Measurements from ENCODE around the gene STK33. TPM values are rescaled to one million over a fixed set of nuclear protein-coding genes. Genes with fewer than 3 reads are reported as not detected.
A peak's percentile ranks its signal among the peaks of the same experiment; 100 is the strongest.

Gene STK33
- polyA plus RNA-seq, 1 of the 3 experiments (the other 2 are of a cell fraction) = 12.3 TPM

DNA sequence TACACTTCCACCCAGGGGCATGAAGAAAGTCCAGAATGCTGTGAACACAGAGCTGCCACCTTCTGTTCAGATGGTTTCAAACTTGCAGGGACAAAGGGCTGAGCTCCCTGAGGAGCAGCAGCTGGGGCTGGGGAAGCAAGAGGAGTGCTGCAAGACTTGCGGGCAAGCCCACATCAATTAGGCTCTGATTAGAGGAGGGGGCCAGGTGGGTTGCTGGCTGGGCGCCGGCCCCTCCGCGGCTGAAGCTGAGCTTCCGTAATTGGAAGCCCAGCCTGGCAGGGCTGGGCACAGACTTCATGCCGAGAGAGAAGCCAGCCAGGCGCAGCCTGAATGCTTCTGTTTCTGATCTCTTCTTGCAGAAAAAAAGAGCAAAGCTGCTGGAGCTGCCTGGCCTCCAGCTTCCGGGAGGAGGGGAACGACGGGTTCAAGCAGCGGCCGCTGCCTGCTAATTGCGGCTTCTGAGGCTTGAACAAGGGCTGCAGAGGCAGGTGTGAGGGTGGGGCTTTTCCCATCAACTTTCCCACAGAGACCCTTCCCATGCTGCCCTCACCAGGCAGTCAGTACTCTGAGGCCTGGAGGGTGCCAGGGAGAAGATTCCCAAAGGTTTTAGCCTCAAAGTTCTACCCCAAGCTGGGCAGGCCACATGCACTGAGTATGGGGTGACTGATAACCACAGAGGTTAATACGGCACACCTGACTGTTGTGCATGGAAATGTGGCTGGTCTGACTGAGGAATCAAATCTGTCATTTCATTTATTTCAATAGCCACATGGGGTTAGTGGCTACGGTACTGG lies 239.2 kb downstream of the STK33 start:
- TF ChIP-seq RAD21 (IDR thresholded peaks at IDR 0.05; ENCODE audit: low read length) = peak; percentile 44; the same call in 1 of the 2 replicates
- no peak for TF ChIP-seq POLR2AphosphoS5 (IDR thresholded peaks at IDR 0.05; ENCODE audit: low read depth, low read length)
- no peak for TF ChIP-seq CHD2 (IDR thresholded peaks at IDR 0.05; ENCODE audit: low read length, partially characterized antibody)
- no peak; the same call in 1 of the 2 replicates for TF ChIP-seq GATA2 (CRISPR knock-in tag; IDR thresholded peaks at IDR 0.05)
- no peak for TF ChIP-seq SIN3A (IDR thresholded peaks at IDR 0.05; ENCODE audit: borderline replicate concordance, low read depth, low read length)
- no peak for TF ChIP-seq TCF12 (IDR thresholded peaks at IDR 0.05)
- TF ChIP-seq SMC3 (IDR thresholded peaks at IDR 0.05; ENCODE audit: low read depth, low read length) = peak; percentile 42; the same call in 1 of the 2 replicates
- TF ChIP-seq TAF1 (IDR thresholded peaks at IDR 0.05; ENCODE audit: borderline replicate concordance, low read depth, low read length) = no peak
- no peak for TF ChIP-seq NRF1 (IDR thresholded peaks at IDR 0.05; ENCODE audit: low read depth, low read length)
- no peak for TF ChIP-seq JUND (IDR thresholded peaks at IDR 0.05)
- no peak for TF ChIP-seq GABPA (IDR thresholded peaks at IDR 0.05; ENCODE audit: low read depth)
- ChIA-PET CTCF (interaction anchor here (0.6 to 3.2 kb wide), 25 partner anchors 11 to 466 kb away, joined by 3 to 21 read pairs (median 6); partner anchors contain the start of gene LMO1), POLR2A (interaction anchor here (0.6 to 1.8 kb wide), 10 partner anchors 11 to 517 kb away, joined by 3 to 5 read pairs (median 3); partner anchors contain the start of gene LMO1)
- H3K79me2 ChIP-seq (ENCODE audit: insufficient read depth) = no peaks in the 10 kb centered on the region
- H3K27ac ChIP-seq (ENCODE audit: low read depth in 2 of 2, low read length in 1 of 2) = peak overlapping the region in 1 of 2 experiments; percentile 91; a peak in 2 of 4 replicates
- H3K4me3 ChIP-seq (ENCODE audit: low read depth in 2 of 2, low read length in 1 of 2) = peak overlapping the region in 1 of 2 experiments; percentile 24; a peak in 3 of 4 replicates
- no peaks in the 10 kb centered on the region for H4K20me1 ChIP-seq (ENCODE audit: insufficient read depth)
- H3K27me3 ChIP-seq (ENCODE audit: insufficient read depth) = no peaks in the 10 kb centered on the region; the same call in 1 of the 2 replicates
- 32% methylated on average over 14 of the region's 16 CpGs for WGBS (ENCODE audit: low lambda C conversion rate)
- H3K4me2 ChIP-seq = peak overlapping the region; percentile 63; the same call in 1 of the 2 replicates
- peaks cover 0 to 48% of the 10 kb centered on the region in 2 experiments; a peak in 1 of 4 replicates for H3K4me1 ChIP-seq (ENCODE audit: control insufficient read depth in 1 of 2, insufficient read depth in 2 of 2, low read depth in 1 of 2, low read length in 1 of 2)
- H3F3A ChIP-seq (replicated peaks; ENCODE audit: insufficient read depth) = no peaks in the 10 kb centered on the region
- H2AFZ ChIP-seq (ENCODE audit: low read depth) = no peak overlapping the region
- no peaks in the 10 kb centered on the region for H3K9me2 ChIP-seq
- H3K9me3 ChIP-seq = no peaks in the 10 kb centered on the region
- no peak overlapping the region for H3K9ac ChIP-seq
- H3K36me3 ChIP-seq (replicated peaks in 1 of 2; ENCODE audit: control insufficient read depth in 1 of 2, insufficient read depth in 2 of 2, low read length in 1 of 2) = no peaks in the 10 kb centered on the region
- peak; percentile 79 for DNase-seq

DNA sequence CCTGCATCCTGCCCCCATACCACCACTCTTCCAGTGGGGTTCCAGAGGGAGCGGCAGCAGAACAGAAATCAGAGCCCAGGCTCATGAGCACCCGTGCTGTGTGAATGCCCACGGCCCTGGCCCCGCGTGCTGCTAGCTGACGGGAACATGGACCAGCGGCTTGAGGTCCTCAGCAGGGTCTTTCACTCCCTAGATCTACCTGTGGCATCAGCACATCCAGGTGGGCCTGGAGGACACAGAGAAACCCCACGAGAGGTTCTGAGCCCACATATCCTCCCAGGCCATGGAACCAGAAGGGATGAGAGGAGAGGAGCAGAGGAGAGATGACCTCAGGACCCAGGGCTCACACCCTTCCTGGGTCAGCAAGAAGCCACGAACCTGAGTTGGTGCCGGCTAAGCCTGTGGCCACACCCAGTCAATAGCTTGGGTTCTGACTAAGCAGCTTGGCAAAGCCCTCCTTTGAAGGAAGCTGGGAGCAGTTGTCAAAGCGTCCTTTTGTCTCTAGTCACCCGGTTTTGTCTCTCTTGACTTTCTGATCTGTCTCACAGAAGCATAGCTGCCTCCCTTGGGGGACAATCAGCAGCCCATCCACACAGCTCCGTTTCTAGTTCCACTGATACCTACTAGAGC lies 241.0 kb downstream of the STK33 start:
- H3K4me3 ChIP-seq (ENCODE audit: low read depth in 2 of 2, low read length in 1 of 2) = no peak overlapping the region
- no peak overlapping the region for H3K4me2 ChIP-seq
- no peak overlapping the region for H2AFZ ChIP-seq (ENCODE audit: low read depth)
- no peaks in the 10 kb centered on the region for H3K9me3 ChIP-seq
- ChIA-PET CTCF (interaction anchor here (1.6 to 3.2 kb wide), 5 partner anchors 9 to 163 kb away, joined by 4 to 21 read pairs (median 14); partner anchors contain the start of gene LMO1), POLR2A (interaction anchor here (1.8 kb wide), 1 partner anchor 9 kb away, joined by 4 read pairs; no protein-coding TSS in a partner anchor)
- TF ChIP-seq, protein P1, sequence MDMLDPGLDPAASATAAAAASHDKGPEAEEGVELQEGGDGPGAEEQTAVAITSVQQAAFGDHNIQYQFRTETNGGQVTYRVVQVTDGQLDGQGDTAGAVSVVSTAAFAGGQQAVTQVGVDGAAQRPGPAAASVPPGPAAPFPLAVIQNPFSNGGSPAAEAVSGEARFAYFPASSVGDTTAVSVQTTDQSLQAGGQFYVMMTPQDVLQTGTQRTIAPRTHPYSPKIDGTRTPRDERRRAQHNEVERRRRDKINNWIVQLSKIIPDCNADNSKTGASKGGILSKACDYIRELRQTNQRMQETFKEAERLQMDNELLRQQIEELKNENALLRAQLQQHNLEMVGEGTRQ (IDR thresholded peaks at IDR 0.05; ENCODE audit: borderline replicate concordance, low read depth, low read length) = no peak
- TF ChIP-seq SIN3A (IDR thresholded peaks at IDR 0.05; ENCODE audit: borderline replicate concordance, low read depth, low read length) (no peak), RCOR1 (IDR thresholded peaks at IDR 0.05; ENCODE audit: low read length) (no peak), MXI1 (IDR thresholded peaks at IDR 0.05; ENCODE audit: low read depth, low read length) (no peak), EP300 (IDR thresholded peaks at IDR 0.05; ENCODE audit: borderline replicate concordance in 1 of 2, low read depth in 1 of 2, low read length in 1 of 2) (no peak), RXRA (IDR thresholded peaks at IDR 0.05; ENCODE audit: borderline replicate concordance, low read depth) (no peak), RFX5 (IDR thresholded peaks at IDR 0.05; ENCODE audit: low read length) (no peak), TCF12 (IDR thresholded peaks at IDR 0.05) (no peak), CHD2 (IDR thresholded peaks at IDR 0.05; ENCODE audit: low read length, partially characterized antibody) (no peak), FOSL2 (IDR thresholded peaks at IDR 0.05; ENCODE audit: borderline replicate concordance, low read depth) (no peak)
- TF ChIP-seq, protein P2, sequence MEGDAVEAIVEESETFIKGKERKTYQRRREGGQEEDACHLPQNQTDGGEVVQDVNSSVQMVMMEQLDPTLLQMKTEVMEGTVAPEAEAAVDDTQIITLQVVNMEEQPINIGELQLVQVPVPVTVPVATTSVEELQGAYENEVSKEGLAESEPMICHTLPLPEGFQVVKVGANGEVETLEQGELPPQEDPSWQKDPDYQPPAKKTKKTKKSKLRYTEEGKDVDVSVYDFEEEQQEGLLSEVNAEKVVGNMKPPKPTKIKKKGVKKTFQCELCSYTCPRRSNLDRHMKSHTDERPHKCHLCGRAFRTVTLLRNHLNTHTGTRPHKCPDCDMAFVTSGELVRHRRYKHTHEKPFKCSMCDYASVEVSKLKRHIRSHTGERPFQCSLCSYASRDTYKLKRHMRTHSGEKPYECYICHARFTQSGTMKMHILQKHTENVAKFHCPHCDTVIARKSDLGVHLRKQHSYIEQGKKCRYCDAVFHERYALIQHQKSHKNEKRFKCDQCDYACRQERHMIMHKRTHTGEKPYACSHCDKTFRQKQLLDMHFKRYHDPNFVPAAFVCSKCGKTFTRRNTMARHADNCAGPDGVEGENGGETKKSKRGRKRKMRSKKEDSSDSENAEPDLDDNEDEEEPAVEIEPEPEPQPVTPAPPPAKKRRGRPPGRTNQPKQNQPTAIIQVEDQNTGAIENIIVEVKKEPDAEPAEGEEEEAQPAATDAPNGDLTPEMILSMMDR (IDR thresholded peaks at IDR 0.05) = no peak
- TF ChIP-seq, protein P3, sequence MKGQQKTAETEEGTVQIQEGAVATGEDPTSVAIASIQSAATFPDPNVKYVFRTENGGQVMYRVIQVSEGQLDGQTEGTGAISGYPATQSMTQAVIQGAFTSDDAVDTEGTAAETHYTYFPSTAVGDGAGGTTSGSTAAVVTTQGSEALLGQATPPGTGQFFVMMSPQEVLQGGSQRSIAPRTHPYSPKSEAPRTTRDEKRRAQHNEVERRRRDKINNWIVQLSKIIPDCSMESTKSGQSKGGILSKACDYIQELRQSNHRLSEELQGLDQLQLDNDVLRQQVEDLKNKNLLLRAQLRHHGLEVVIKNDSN (IDR thresholded peaks at IDR 0.05; ENCODE audit: borderline replicate concordance, low read depth) = no peak
- TF ChIP-seq, protein P4, sequence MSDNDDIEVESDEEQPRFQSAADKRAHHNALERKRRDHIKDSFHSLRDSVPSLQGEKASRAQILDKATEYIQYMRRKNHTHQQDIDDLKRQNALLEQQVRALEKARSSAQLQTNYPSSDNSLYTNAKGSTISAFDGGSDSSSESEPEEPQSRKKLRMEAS (IDR thresholded peaks at IDR 0.05; ENCODE audit: low read depth) = no peak
- no peaks in the 10 kb centered on the region for H4K20me1 ChIP-seq (ENCODE audit: insufficient read depth)
- no peaks in the 10 kb centered on the region for H3K79me2 ChIP-seq (ENCODE audit: insufficient read depth)
- no peak overlapping the region for H3K27ac ChIP-seq (ENCODE audit: low read depth in 2 of 2, low read length in 1 of 2)
- 80% methylated on average over 6 of the region's 13 CpGs for WGBS (ENCODE audit: low lambda C conversion rate)
- no peak for DNase-seq
- H3K36me3 ChIP-seq (replicated peaks in 1 of 2; ENCODE audit: control insufficient read depth in 1 of 2, insufficient read depth in 2 of 2, low read length in 1 of 2) = no peaks in the 10 kb centered on the region
- H3K27me3 ChIP-seq (ENCODE audit: insufficient read depth) = no peaks in the 10 kb centered on the region; the same call in 1 of the 2 replicates
- H3F3A ChIP-seq (replicated peaks; ENCODE audit: insufficient read depth) = no peaks in the 10 kb centered on the region
- H3K4me1 ChIP-seq (ENCODE audit: control insufficient read depth in 1 of 2, insufficient read depth in 2 of 2, low read depth in 1 of 2, low read length in 1 of 2) = peaks cover 0 to 43% of the 10 kb centered on the region in 2 experiments; a peak in 1 of 4 replicates
- no peak overlapping the region for H3K9ac ChIP-seq
- H3K9me2 ChIP-seq = no peaks in the 10 kb centered on the region
